ENCODE data around the gene TRIM66. TPM values are rescaled to one million over a fixed set of nuclear protein-coding genes. Genes with fewer than 3 reads are reported as not detected.

The TRIM66 gene
- total RNA-seq, 4 donors from 2014 or later = 11.7 to 19.7 (median 14.3) TPM

- Histone ChIP-seq H3K4me1 (peaks cover 18 to 57% (median 33%) of the 10 kb centered on the region in 4 donors), H3K36me3 (peaks cover 0 to 20% (median 8%) of the 10 kb centered on the region in 4 donors), H3K9me3 (no peaks in the 10 kb centered on the region), H3K27ac (no peak overlapping the region), H3K4me3 (no peak overlapping the region), H3K27me3 (no peaks in the 10 kb centered on the region)
- WGBS, 2 donors (ENCODE audit: low coverage in 1 of 2) = 80 to 95% methylated on average over 5 to 7 of the region's 7 CpGs
- intact Hi-C loops (cut with DNase I; ENCODE audit: low total_unique reads) = no loop called here
- in situ Hi-C loops (cut with MboI; ENCODE audit: low pct_ligation_motif_present in 1 of 4, low pct_unique_long_range_greater_than_20kb in 1 of 4, low sequenced_read_pairs in 3 of 4) = loop anchor here in 3 of 4 donors (10.0 to 25.0 kb wide), 2 partner anchors 128 to 276 kb away; partner anchors contain the start of gene TMEM9B (in 3 of the 3)
- no peak for DNase-seq
- TF ChIP-seq POLR2A (IDR thresholded peaks at IDR 0.05) (no peak), CTCF (IDR thresholded peaks at IDR 0.05) (no peak), EP300 (IDR thresholded peaks at IDR 0.05; ENCODE audit: low read depth) (no peak), POLR2AphosphoS5 (IDR thresholded peaks at IDR 0.05) (no peak)
These were observed 3.9 kb upstream of the TRIM66 start for GRCh38 chr11:8686325-8686724.

DNA sequence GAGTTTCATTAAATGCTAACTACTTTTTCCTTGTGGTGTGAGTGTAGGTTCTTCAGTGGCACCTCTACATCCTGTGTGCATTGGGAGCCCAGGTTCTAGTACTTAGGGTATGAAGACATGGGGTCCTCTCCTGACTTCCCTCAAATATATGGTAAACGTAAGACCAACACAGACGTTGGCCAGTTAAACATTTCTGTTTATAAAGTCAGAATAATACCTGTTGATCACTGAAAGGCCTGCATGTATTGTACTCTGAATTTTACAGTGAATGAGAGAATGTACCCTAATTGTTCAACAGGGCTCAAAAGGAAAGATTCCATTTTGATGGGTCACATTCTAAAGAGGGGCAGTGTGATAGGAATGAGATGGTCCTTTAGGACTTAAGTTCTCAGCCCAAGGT, 3.4 kb upstream of the TRIM66 start:
- H3K9me3 ChIP-seq = no peaks in the 10 kb centered on the region
- no peak overlapping the region for H3K4me3 ChIP-seq
- peaks cover 18 to 59% (median 33%) of the 10 kb centered on the region in 4 donors for H3K4me1 ChIP-seq
- H3K27me3 ChIP-seq = no peaks in the 10 kb centered on the region
- no peak for DNase-seq
- intact Hi-C loops (cut with DNase I; ENCODE audit: low total_unique reads) (no loop called here), in situ Hi-C loops (cut with MboI; ENCODE audit: low pct_ligation_motif_present in 1 of 4, low pct_unique_long_range_greater_than_20kb in 1 of 4, low sequenced_read_pairs in 3 of 4) (loop anchor here in 3 of 4 donors (10.0 to 25.0 kb wide), 2 partner anchors 129 to 276 kb away; partner anchors contain the start of gene TMEM9B (in 3 of the 3))
- H3K36me3 ChIP-seq = peaks cover 0 to 20% (median 8%) of the 10 kb centered on the region in 4 donors
- TF ChIP-seq POLR2AphosphoS5 (IDR thresholded peaks at IDR 0.05) (no peak), CTCF (IDR thresholded peaks at IDR 0.05) (no peak)
- peak overlapping the region in 1 of 4 donors; percentile 16 for H3K27ac ChIP-seq
- WGBS, 2 donors (ENCODE audit: low coverage in 1 of 2) = 72 to 75% methylated on average over 2 of the region's 2 CpGs

DNA sequence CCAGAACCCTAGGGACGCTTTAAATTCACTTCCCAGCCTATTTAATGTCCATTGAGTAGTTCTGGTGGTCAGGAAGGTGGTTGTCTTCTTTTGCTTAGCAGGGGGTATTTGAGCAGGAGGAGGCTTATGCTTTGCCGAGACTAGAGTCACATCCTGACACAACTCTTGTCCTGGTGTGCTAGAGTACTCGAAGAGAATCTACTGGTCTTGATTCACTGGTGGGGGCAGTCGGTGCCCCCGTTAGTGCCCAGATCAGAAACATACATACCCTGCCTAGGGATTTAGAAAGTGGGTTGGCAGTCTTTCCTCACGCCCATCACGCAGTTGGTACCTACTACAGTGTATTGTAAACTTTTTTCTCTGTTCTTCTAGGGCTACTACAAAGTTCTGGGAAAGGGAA, 2.8 kb upstream of the TRIM66 start:
- Histone ChIP-seq H3K27ac (peak overlapping the region in 2 of 4 donors; percentile 16 to 94), H3K4me1 (peaks cover 18 to 62% (median 33%) of the 10 kb centered on the region in 4 donors), H3K36me3 (peaks cover 0 to 20% (median 8%) of the 10 kb centered on the region in 4 donors), H3K4me3 (no peak overlapping the region), H3K27me3 (no peaks in the 10 kb centered on the region), H3K9me3 (no peaks in the 10 kb centered on the region)
- intact Hi-C loops (cut with DNase I; ENCODE audit: low total_unique reads) (no loop called here), in situ Hi-C loops (cut with MboI; ENCODE audit: low pct_ligation_motif_present in 1 of 4, low pct_unique_long_range_greater_than_20kb in 1 of 4, low sequenced_read_pairs in 3 of 4) (loop anchor here in 3 of 4 donors (10.0 to 25.0 kb wide), 2 partner anchors 129 to 277 kb away; partner anchors contain the start of gene TMEM9B (in 3 of the 3))
- DNase-seq = no peak
- TF ChIP-seq EP300 (IDR thresholded peaks at IDR 0.05; ENCODE audit: low read depth) = no peak
- TF ChIP-seq POLR2AphosphoS5 (IDR thresholded peaks at IDR 0.05) = no peak
- TF ChIP-seq CTCF (IDR thresholded peaks at IDR 0.05) = no peak
- TF ChIP-seq POLR2A (IDR thresholded peaks at IDR 0.05) = no peak
- 63 to 69% methylated on average over 2 to 7 of the region's 7 CpGs for WGBS, 2 donors (ENCODE audit: low coverage in 1 of 2)

- Histone ChIP-seq H3K27ac (peak overlapping the region; percentile 94 to 98 (median 96)), H3K4me1 (peaks cover 18 to 58% (median 33%) of the 10 kb centered on the region in 4 donors), H3K27me3 (no peaks in the 10 kb centered on the region), H3K4me3 (peak overlapping the region in 2 of 4 donors; percentile 85 to 93), H3K9me3 (no peaks in the 10 kb centered on the region), H3K36me3 (peaks cover 0 to 20% (median 8%) of the 10 kb centered on the region in 4 donors)
- 62 to 80% methylated on average over 2 to 6 of the region's 6 CpGs for WGBS, 2 donors (ENCODE audit: low coverage in 1 of 2)
- intact Hi-C loops (cut with DNase I; ENCODE audit: low total_unique reads) = loop anchor here (5.0 kb wide), 1 partner anchor 278 kb away; the partner anchor contains the start of gene TMEM9B
- DNase-seq = no peak
- TF ChIP-seq CTCF (IDR thresholded peaks at IDR 0.05) (no peak), EP300 (IDR thresholded peaks at IDR 0.05; ENCODE audit: low read depth) (no peak), POLR2A (IDR thresholded peaks at IDR 0.05) (no peak), POLR2AphosphoS5 (IDR thresholded peaks at IDR 0.05) (no peak)
- in situ Hi-C loops (cut with MboI; ENCODE audit: low pct_ligation_motif_present in 1 of 4, low pct_unique_long_range_greater_than_20kb in 1 of 4, low sequenced_read_pairs in 3 of 4) = loop anchor here in 3 of 4 donors (10.0 to 25.0 kb wide), 2 partner anchors 130 to 278 kb away; partner anchors contain the start of gene TMEM9B (in 3 of the 3)
These were observed 2.3 kb upstream of the TRIM66 start for GRCh38 chr11:8684600-8685290.
